Tibial artery (tissue), 4 donors: Measurements from ENCODE around the gene PINLYP.
"Not testable (repeated sequence)": the region's sequence is repeated elsewhere in the genome, so short reads cannot be mapped to it uniquely, and the experiment has no call there.

Experiments used
- DNase-seq, 2 donors: peaks; one replicate each; pipeline ENCODE4 v3.0.0-alpha.2; 2019
- H3K27ac ChIP-seq, 2 donors: fragments of 200-600 bp; sonication (generic) in 1 of 2; 1 replicate in 1 of 2; 2 replicates in 1 of 2; pipeline ENCODE4 v1.5.1; 2018 to 2019; ENCODE audit warnings: mild to moderate bottlenecking in 1 of 2
- H3K27me3 ChIP-seq, 2 donors: fragments of 200-600 bp; sonication (generic) in 1 of 2; one replicate each; pipeline versions ENCODE4 v1.5.1 to v1.6.0; 2016 to 2019
- H3K36me3 ChIP-seq, 3 donors: fragments of 200-600 bp; sonication (generic) in 2 of 3; one replicate each; pipeline ENCODE4 v1.5.1; 2016 to 2019; ENCODE audit warnings: mild to moderate bottlenecking in 2 of 3
- H3K4me1 ChIP-seq, 4 donors: fragments of 200-600 bp; sonication (generic) in 2 of 4; 1 replicate in 3 of 4; 2 replicates in 1 of 4; pipeline ENCODE4 v1.5.1; 2016 to 2019
- H3K4me3 ChIP-seq, 2 donors: fragments of 200-600 bp; sonication (generic) in 1 of 2; 1 replicate in 1 of 2; 2 replicates in 1 of 2; pipeline ENCODE4 v1.5.1; 2018 to 2019; ENCODE audit warnings: mild to moderate bottlenecking in 2 of 2
- H3K9me3 ChIP-seq, 3 donors: fragments of 200-600 bp; sonication (generic) in 1 of 3; one replicate each; pipeline ENCODE4 v1.5.1; 2016 to 2019
- intact Hi-C: fragments of 100-400 bp; cut with DNase I; formaldehyde crosslinking; loops from one replicate; pipeline ENCODE4 v1.15.0; 2023; ENCODE audit warnings: low total_unique reads
- TF ChIP-seq, protein P1 (sequence below), 2 experiments: fragments of 200-600 bp in 1 of 2; fragments of 450-650 bp in 1 of 2; IDR thresholded peaks; one replicate each; pipeline ENCODE4 v1.5.1; 2017 to 2019; ENCODE audit warnings: antibody characterized with exemption in 2 of 2, mild to moderate bottlenecking in 1 of 2, moderate library complexity in 1 of 2

The PINLYP gene

GRCh38 chr19:43597876-43598275 is 22.3 kb downstream of the PINLYP start:
- no peak overlapping the region for H3K4me3 ChIP-seq
- no peak overlapping the region for H3K27ac ChIP-seq
- no peaks in the 10 kb centered on the region for H3K9me3 ChIP-seq
- peaks cover 0 to 47% (median 38%) of the 10 kb centered on the region in 4 donors for H3K4me1 ChIP-seq
- DNase-seq: no peak
- no peaks in the 10 kb centered on the region for H3K27me3 ChIP-seq
- intact Hi-C loops: loop anchor here (5.0 kb wide), 1 partner anchor 71 kb away; the partner anchor contains the start of gene ETHE1
- H3K36me3 ChIP-seq: peaks cover 13 to 47% (median 39%) of the 10 kb centered on the region in 3 donors
- TF ChIP-seq, protein P1, sequence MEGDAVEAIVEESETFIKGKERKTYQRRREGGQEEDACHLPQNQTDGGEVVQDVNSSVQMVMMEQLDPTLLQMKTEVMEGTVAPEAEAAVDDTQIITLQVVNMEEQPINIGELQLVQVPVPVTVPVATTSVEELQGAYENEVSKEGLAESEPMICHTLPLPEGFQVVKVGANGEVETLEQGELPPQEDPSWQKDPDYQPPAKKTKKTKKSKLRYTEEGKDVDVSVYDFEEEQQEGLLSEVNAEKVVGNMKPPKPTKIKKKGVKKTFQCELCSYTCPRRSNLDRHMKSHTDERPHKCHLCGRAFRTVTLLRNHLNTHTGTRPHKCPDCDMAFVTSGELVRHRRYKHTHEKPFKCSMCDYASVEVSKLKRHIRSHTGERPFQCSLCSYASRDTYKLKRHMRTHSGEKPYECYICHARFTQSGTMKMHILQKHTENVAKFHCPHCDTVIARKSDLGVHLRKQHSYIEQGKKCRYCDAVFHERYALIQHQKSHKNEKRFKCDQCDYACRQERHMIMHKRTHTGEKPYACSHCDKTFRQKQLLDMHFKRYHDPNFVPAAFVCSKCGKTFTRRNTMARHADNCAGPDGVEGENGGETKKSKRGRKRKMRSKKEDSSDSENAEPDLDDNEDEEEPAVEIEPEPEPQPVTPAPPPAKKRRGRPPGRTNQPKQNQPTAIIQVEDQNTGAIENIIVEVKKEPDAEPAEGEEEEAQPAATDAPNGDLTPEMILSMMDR (IDR thresholded peaks at IDR 0.05): no peak

GRCh38 chr19:43598445-43599240 is 23.0 kb downstream of the PINLYP start:
- TF ChIP-seq, protein P1 (IDR thresholded peaks at IDR 0.05): no peak

DNA sequence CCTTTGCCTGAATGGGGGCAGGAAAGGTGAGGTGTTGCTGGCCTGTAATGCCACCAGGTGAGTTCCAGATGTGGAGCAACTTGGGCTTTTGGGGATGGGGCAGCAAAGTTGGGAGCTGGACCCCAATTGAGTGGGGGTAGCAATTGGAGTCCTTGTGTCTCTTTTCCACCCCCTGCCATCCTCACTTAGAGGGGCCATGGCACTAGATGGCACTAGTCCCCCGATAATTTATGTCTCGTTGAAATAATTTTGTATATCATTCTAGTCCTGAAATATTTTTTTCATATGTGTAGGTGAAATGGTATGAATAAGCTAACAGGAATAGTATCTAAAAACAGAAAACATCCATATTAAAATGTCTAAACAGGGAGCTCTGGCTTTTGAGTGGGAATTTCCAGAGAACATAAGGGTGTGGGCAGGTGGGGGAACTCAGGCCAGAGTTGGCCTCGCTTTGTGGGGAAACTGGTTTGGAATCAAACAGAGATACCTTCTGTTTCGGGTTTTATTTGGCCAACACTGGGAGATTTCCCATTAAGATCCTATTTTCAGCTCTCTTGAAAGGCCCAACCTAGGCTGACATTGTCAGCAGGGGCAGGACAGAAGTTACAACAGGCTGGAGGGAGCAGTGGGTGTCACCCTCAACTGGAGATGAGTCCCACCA is 24.2 kb downstream of the PINLYP start:
- no peaks in the 10 kb centered on the region for H3K9me3 ChIP-seq
- intact Hi-C loops: loop anchor here (5.0 kb wide), 1 partner anchor 72 kb away; the partner anchor contains the start of gene ETHE1
- no peak overlapping the region for H3K4me3 ChIP-seq
- TF ChIP-seq, protein P1 (IDR thresholded peaks at IDR 0.05): no peak
- peaks cover 8 to 29% (median 28%) of the 10 kb centered on the region in 3 donors for H3K36me3 ChIP-seq
- no peaks in the 10 kb centered on the region for H3K27me3 ChIP-seq
- no peak overlapping the region for H3K27ac ChIP-seq
- no peak for DNase-seq
- H3K4me1 ChIP-seq: peaks cover 0 to 31% (median 22%) of the 10 kb centered on the region in 4 donors

More at GRCh38 chr19:43598445-43599240, 23.0 kb downstream of the PINLYP start:
- Histone ChIP-seq H3K36me3 (peaks cover 8 to 40% (median 31%) of the 10 kb centered on the region in 3 donors), H3K27me3 (no peaks in the 10 kb centered on the region), H3K27ac (no peak overlapping the region), H3K9me3 (no peaks in the 10 kb centered on the region), H3K4me1 (peaks cover 0 to 42% (median 33%) of the 10 kb centered on the region in 4 donors), H3K4me3 (no peak overlapping the region)
- intact Hi-C loops: loop anchor here (5.0 kb wide), 1 partner anchor 71 kb away; the partner anchor contains the start of gene ETHE1
- DNase-seq: no peak

DNA sequence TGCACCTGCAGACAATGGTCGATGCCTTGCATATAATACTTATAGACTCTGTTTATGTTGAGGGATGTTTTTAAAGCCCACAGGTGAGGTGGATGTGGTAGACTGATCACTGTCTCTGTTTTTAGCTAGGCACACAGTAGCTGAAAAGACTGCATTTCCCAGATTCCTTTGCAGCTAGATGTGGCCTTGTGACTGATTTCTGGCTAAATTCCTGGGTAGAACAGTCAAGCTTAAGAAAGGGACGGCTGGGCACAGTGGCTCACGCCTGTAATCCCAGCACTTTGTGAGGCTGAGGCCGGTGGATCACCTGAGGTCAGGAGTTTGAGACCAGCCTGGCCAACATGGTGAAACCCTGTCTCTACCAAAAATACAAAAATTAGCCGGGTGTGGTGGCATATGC is 24.7 kb downstream of the PINLYP start:
- DNase-seq, intact Hi-C loops, H3K27me3 ChIP-seq, H3K9me3 ChIP-seq, H3K4me3 ChIP-seq, H3K27ac ChIP-seq: not testable (repeated sequence)
- H3K4me1 ChIP-seq: peaks cover 0 to 26% (median 16%) of the 10 kb centered on the region in 4 donors
- H3K36me3 ChIP-seq: peaks cover 8 to 29% (median 28%) of the 10 kb centered on the region in 3 donors

- H3K27ac ChIP-seq: no peak overlapping the region
- peaks cover 12 to 19% (median 17%) of the 10 kb centered on the region in 3 donors for H3K36me3 ChIP-seq
These were observed 30.4 kb downstream of the PINLYP start for GRCh38 chr19:43605875-43606568.

More at GRCh38 chr19:43605875-43606568, 30.4 kb downstream of the PINLYP start:
- H3K4me1 ChIP-seq: no peaks in the 10 kb centered on the region
- no peak overlapping the region for H3K4me3 ChIP-seq
- intact Hi-C loops: no loop called here
- H3K27me3 ChIP-seq: no peaks in the 10 kb centered on the region
- no peaks in the 10 kb centered on the region for H3K9me3 ChIP-seq
- TF ChIP-seq, protein P1 (IDR thresholded peaks at IDR 0.05): no peak
- no peak for DNase-seq
